ENCODE results near the gene EPS8. TPM values are rescaled to one million over a fixed set of nuclear protein-coding genes. Genes with fewer than 3 reads are reported as not detected.

Gene EPS8
- total RNA-seq, 2 donors from 2014 or later: 6.7 to 8.1 TPM

GRCh38 chr12:15638231-15638630 is 151.0 kb downstream of the EPS8 start:
- Histone ChIP-seq H3K36me3 (ENCODE audit: control insufficient read depth, insufficient read depth, low read length) (peaks cover 5% of the 10 kb centered on the region), H3K27me3 (ENCODE audit: control insufficient read depth, insufficient read depth, low read length, poor library complexity, severe bottlenecking) (no peaks in the 10 kb centered on the region), H3K9ac (ENCODE audit: extremely low read depth, low read length, poor library complexity, severe bottlenecking) (no peak overlapping the region), H3K4me1 (ENCODE audit: control insufficient read depth, insufficient read depth, low read length) (peaks cover 12% of the 10 kb centered on the region), H3K27ac (ENCODE audit: low read depth, low read length) (no peak overlapping the region), H3K4me3 (ENCODE audit: low read length) (no peak overlapping the region), H3K9me3 (ENCODE audit: control insufficient read depth, low read length) (no peaks in the 10 kb centered on the region)
- 83% methylated on average over 1 of the region's 3 CpGs; no CpG with 5 or more reads in 1 of the 2 experiments for whole genome bisulfite sequencing, 2 experiments (ENCODE audit: insufficient coverage in 1 of 2, insufficient read length in 1 of 2)
- Mint-ChIP-seq H3K27me3 (ENCODE audit: insufficient read depth) (no peaks in the 10 kb centered on the region), H3K4me3 (no peak overlapping the region), H3K36me3 (ENCODE audit: low read depth) (no peaks in the 10 kb centered on the region), H3K4me1 (peaks cover 40% of the 10 kb centered on the region), H3K27ac (peak overlapping the region; percentile 24), H3K9me3 (no peaks in the 10 kb centered on the region)
- no peak for DNase-seq
- TF ChIP-seq CTCF (conservative IDR thresholded peaks at IDR 0.05): no peak

- no peak overlapping the region for H3K27ac ChIP-seq (ENCODE audit: low read depth, low read length)
- peak; percentile 38 for TF ChIP-seq CTCF (conservative IDR thresholded peaks at IDR 0.05)
- H3K27ac Mint-ChIP-seq: peak overlapping the region; percentile 79
- H3K36me3 ChIP-seq (ENCODE audit: control insufficient read depth, insufficient read depth, low read length): peaks cover 5% of the 10 kb centered on the region
- 71 to 87% methylated on average over 1 of the region's 1 CpG for WGBS, 2 experiments (ENCODE audit: insufficient coverage in 1 of 2, insufficient read length in 1 of 2)
- H3K27me3 ChIP-seq (ENCODE audit: control insufficient read depth, insufficient read depth, low read length, poor library complexity, severe bottlenecking): no peaks in the 10 kb centered on the region
- peak; percentile 61 for DNase-seq
- no peaks in the 10 kb centered on the region for H3K36me3 Mint-ChIP-seq (ENCODE audit: low read depth)
- peaks cover 47% of the 10 kb centered on the region for H3K4me1 Mint-ChIP-seq
- H3K27me3 Mint-ChIP-seq (ENCODE audit: insufficient read depth): no peaks in the 10 kb centered on the region
- H3K4me3 ChIP-seq (ENCODE audit: low read length): no peak overlapping the region
- H3K9me3 ChIP-seq (ENCODE audit: control insufficient read depth, low read length): no peaks in the 10 kb centered on the region
- H3K9ac ChIP-seq (ENCODE audit: extremely low read depth, low read length, poor library complexity, severe bottlenecking): no peak overlapping the region
- no peaks in the 10 kb centered on the region for H3K9me3 Mint-ChIP-seq
- H3K4me3 Mint-ChIP-seq: no peak overlapping the region
- H3K4me1 ChIP-seq (ENCODE audit: control insufficient read depth, insufficient read depth, low read length): peaks cover 12% of the 10 kb centered on the region
Measured at GRCh38 chr12:15636060-15636890, 152.9 kb downstream of the EPS8 start.

GRCh38 chr12:15634010-15634683 is 155.0 kb downstream of the EPS8 start:
- no peaks in the 10 kb centered on the region for H3K9me3 ChIP-seq (ENCODE audit: control insufficient read depth, low read length)
- Mint-ChIP-seq H3K9me3 (no peaks in the 10 kb centered on the region), H3K36me3 (ENCODE audit: low read depth) (no peaks in the 10 kb centered on the region), H3K4me1 (peaks cover 50% of the 10 kb centered on the region), H3K27me3 (ENCODE audit: insufficient read depth) (no peaks in the 10 kb centered on the region), H3K4me3 (no peak overlapping the region), H3K27ac (no peak overlapping the region)
- no peak for TF ChIP-seq CTCF (conservative IDR thresholded peaks at IDR 0.05)
- no peaks in the 10 kb centered on the region for H3K27me3 ChIP-seq (ENCODE audit: control insufficient read depth, insufficient read depth, low read length, poor library complexity, severe bottlenecking)
- H3K4me1 ChIP-seq (ENCODE audit: control insufficient read depth, insufficient read depth, low read length): peaks cover 17% of the 10 kb centered on the region
- H3K27ac ChIP-seq (ENCODE audit: low read depth, low read length): no peak overlapping the region
- no peak overlapping the region for H3K9ac ChIP-seq (ENCODE audit: extremely low read depth, low read length, poor library complexity, severe bottlenecking)
- WGBS, 2 experiments (ENCODE audit: insufficient coverage in 1 of 2, insufficient read length in 1 of 2): 93 to 100% methylated on average over 3 of the region's 4 CpGs
- no peak overlapping the region for H3K4me3 ChIP-seq (ENCODE audit: low read length)
- no peaks in the 10 kb centered on the region for H3K36me3 ChIP-seq (ENCODE audit: control insufficient read depth, insufficient read depth, low read length)
- DNase-seq: no peak

Data from endodermal cell (in vitro differentiated cells).